A549 (cell line): ENCODE measurements around the gene SLC2A8. TPM values are rescaled to one million over a fixed set of nuclear protein-coding genes. Genes with fewer than 3 reads are reported as not detected.
A peak's percentile ranks its signal among the peaks of the same experiment; 100 is the strongest.

Experiments used
- ATAC-seq, 2 experiments: fragments of 200-7000 bp in 1 of 2; fragments of >200 bp in 1 of 2; cut with Nextera tagmentation in 1 of 2; cut with Tn5 transposase in 1 of 2; 3 replicates each; pipeline versions ENCODE4 v1.8.0 to v1.9.1; 2018 to 2020; ENCODE audit warnings: mild to moderate bottlenecking in 1 of 2, moderate library complexity in 1 of 2
- CTCF ChIA-PET: fragments of 300-600 bp; sonication (Branson Sonifier 250); formaldehyde crosslinking; extraction: SDS; loops from one replicate; lab custom pipeline; 2021; ENCODE audit warnings: antibody characterized with exemption, inconsistent platforms; lab: Yijun Ruan, JAX
- POLR2A ChIA-PET: fragments of 350-600 bp; formaldehyde crosslinking; extraction: SDS; loops from one replicate; lab custom pipeline; 2021; ENCODE audit warnings: antibody characterized with exemption, inconsistent platforms; lab: Yijun Ruan, JAX
- DNase-seq, 2 experiments: peaks; one replicate each; pipeline versions ENCODE4 v3.0.0 to v3.0.0-alpha.2; 2011 to 2016; ENCODE audit warnings: low read depth in 1 of 2, low spot score in 1 of 2
- FAIRE-seq: peaks from 2 replicates; lab custom pipeline; 2011; peaks lifted over from hg19 to GRCh38; lab: Jason Lieb, UNC
- H3K27ac ChIP-seq, 2 experiments: fragments of >200 bp; sonication (Bioruptor Twin); formaldehyde crosslinking; 3 replicates each; pipeline ENCODE4 v1.5.1; 2016 to 2017
- H3K4me1 ChIP-seq: fragments of >200 bp; sonication (Bioruptor Twin); formaldehyde crosslinking; 3 replicates; pipeline ENCODE4 v1.6.1; 2016
- H3K4me2 ChIP-seq: fragments of >200 bp; sonication (Bioruptor Twin); formaldehyde crosslinking; 3 replicates; pipeline ENCODE4 v1.6.1; 2016
- H3K4me3 ChIP-seq: fragments of >200 bp; sonication (Bioruptor Twin); formaldehyde crosslinking; 3 replicates; pipeline ENCODE4 v1.5.1; 2016
- H3K9me3 ChIP-seq: fragments of >200 bp; sonication (Bioruptor Twin); formaldehyde crosslinking; 3 replicates; pipeline ENCODE4 v1.6.1; 2016
- BCL3 ChIP-seq: fragments of >200 bp; sonication (Bioruptor Twin); formaldehyde crosslinking; IDR thresholded peaks from 3 replicates; pipeline ENCODE4 v1.6.1; 2016
- BHLHE40 ChIP-seq: IDR thresholded peaks from 2 replicates; pipeline ENCODE4 v1.6.1; 2012; ENCODE audit warnings: low read depth, low read length, inconsistent platforms
- CBX8 ChIP-seq: fragments of 200-600 bp; sonication (generic); IDR thresholded peaks from 2 replicates; pipeline ENCODE4 v1.6.1; 2016
- CEBPB ChIP-seq, 2 experiments: fragments of >200 bp in 1 of 2; sonication (Bioruptor Twin) in 1 of 2; formaldehyde crosslinking in 1 of 2; IDR thresholded peaks; 2 replicates each; pipeline ENCODE4 v1.6.1; 2012 to 2016
- CTCF ChIP-seq: fragments of >200 bp; sonication (Bioruptor Twin); formaldehyde crosslinking; IDR thresholded peaks from 3 replicates; pipeline ENCODE4 v1.5.1; 2016
- EHMT2 ChIP-seq: fragments of 200-600 bp; sonication (generic); IDR thresholded peaks from 2 replicates; pipeline ENCODE4 v1.6.1; 2016; ENCODE audit warnings: antibody characterized with exemption, low read depth, mild to moderate bottlenecking, moderate library complexity
- ESRRA ChIP-seq: fragments of 150-350 bp; IDR thresholded peaks from 2 replicates; pipeline ENCODE4 v1.6.1; 2014; ENCODE audit warnings: mild to moderate bottlenecking, low read length, borderline replicate concordance
- FOSB ChIP-seq: fragments of 250-450 bp; sonication (Bioruptor Pico); IDR thresholded peaks from 2 replicates; pipeline ENCODE4 v1.5.0; 2020; ENCODE audit warnings: mild to moderate bottlenecking, moderate library complexity
- FOXS1 ChIP-seq: fragments of 250-450 bp; sonication (Bioruptor Pico); IDR thresholded peaks from 2 replicates; pipeline ENCODE4 v1.5.0; 2020; ENCODE audit warnings: mild to moderate bottlenecking, moderate library complexity
- GATA3 ChIP-seq: IDR thresholded peaks from 2 replicates; pipeline ENCODE4 v1.6.1; 2012; ENCODE audit warnings: borderline replicate concordance
- HEYL ChIP-seq: fragments of 250-450 bp; sonication (Bioruptor Pico); IDR thresholded peaks from 2 replicates; pipeline ENCODE4 v1.8.0; 2021; ENCODE audit warnings: mild to moderate bottlenecking, moderate library complexity
- HOXA7 ChIP-seq: fragments of 250-450 bp; sonication (Bioruptor Pico); IDR thresholded peaks from 2 replicates; pipeline ENCODE4 v1.5.0; 2020; ENCODE audit warnings: mild to moderate bottlenecking, moderate library complexity
- HOXB13 ChIP-seq: fragments of 250-450 bp; sonication (Bioruptor Pico); IDR thresholded peaks from 2 replicates; pipeline ENCODE4 v1.5.0; 2020; ENCODE audit warnings: low read depth, mild to moderate bottlenecking, moderate library complexity
- HOXB5 ChIP-seq: fragments of 250-450 bp; sonication (Bioruptor Pico); IDR thresholded peaks from 2 replicates; pipeline ENCODE4 v1.5.0; 2020; ENCODE audit warnings: mild to moderate bottlenecking, moderate library complexity
- JUN ChIP-seq, 2 experiments: fragments of >200 bp; sonication (Bioruptor Twin); formaldehyde crosslinking; IDR thresholded peaks; 2 replicates in 1 of 2; 3 replicates in 1 of 2; pipeline ENCODE4 v1.6.1; 2016 to 2017
- JUNB ChIP-seq: fragments of >200 bp; sonication (Bioruptor Twin); formaldehyde crosslinking; IDR thresholded peaks from 2 replicates; pipeline ENCODE4 v1.6.1; 2016
- KDM1A ChIP-seq: fragments of 200-600 bp; sonication (generic); IDR thresholded peaks from 2 replicates; pipeline ENCODE4 v1.6.1; 2016; ENCODE audit warnings: low read depth, mild to moderate bottlenecking
- KDM5A ChIP-seq: fragments of 200-600 bp; sonication (generic); IDR thresholded peaks from 2 replicates; pipeline ENCODE4 v1.6.1; 2016; ENCODE audit warnings: antibody characterized with exemption, mild to moderate bottlenecking
- MAFK ChIP-seq: fragments of 450-650 bp; IDR thresholded peaks from 2 replicates; pipeline ENCODE4 v1.6.1; 2014; ENCODE audit not compliant: partially characterized antibody
- MAX ChIP-seq: IDR thresholded peaks from 2 replicates; pipeline ENCODE4 v1.6.1; 2012
- MAZ ChIP-seq: fragments of 150-350 bp; IDR thresholded peaks from 2 replicates; pipeline ENCODE4 v1.6.1; 2014; ENCODE audit warnings: antibody characterized with exemption, low read depth, low read length, borderline replicate concordance
- MYC ChIP-seq: IDR thresholded peaks from 2 replicates; pipeline ENCODE4 v1.6.1; 2012; ENCODE audit warnings: mild to moderate bottlenecking, inconsistent platforms, low read length, improper control_type of control experiment, borderline replicate concordance
- NFE2L2 ChIP-seq: fragments of 150-350 bp; conservative IDR thresholded peaks from 2 replicates; pipeline ENCODE4 v1.6.1; 2014; ENCODE audit warnings: low read length
- NR3C1 ChIP-seq: fragments of >200 bp; sonication (Bioruptor Twin); formaldehyde crosslinking; IDR thresholded peaks from 3 replicates; pipeline ENCODE4 v1.6.1; 2017
- PBX3 ChIP-seq: IDR thresholded peaks from 2 replicates; pipeline ENCODE4 v1.6.1; 2012
- PHF8 ChIP-seq: fragments of 200-600 bp; sonication (generic); IDR thresholded peaks from 2 replicates; pipeline ENCODE4 v1.6.1; 2016; ENCODE audit warnings: low read depth, mild to moderate bottlenecking, antibody characterized with exemption, moderate library complexity, borderline replicate concordance
- POLR2A ChIP-seq: IDR thresholded peaks from 2 replicates; pipeline ENCODE4 v1.6.1; 2012; ENCODE audit warnings: mild to moderate bottlenecking, low read length
- POLR2AphosphoS2 ChIP-seq: conservative IDR thresholded peaks from 2 replicates; pipeline ENCODE4 v1.6.1; 2012; ENCODE audit warnings: low read length, improper control_type of control experiment, inconsistent platforms
- RAD21 ChIP-seq, 2 experiments: fragments of >200 bp in 1 of 2; sonication (Bioruptor Twin) in 1 of 2; formaldehyde crosslinking in 1 of 2; IDR thresholded peaks in 1 of 2; conservative IDR thresholded peaks in 1 of 2; 2 replicates in 1 of 2; 3 replicates in 1 of 2; pipeline ENCODE4 v1.6.1; 2012 to 2018; ENCODE audit warnings: inconsistent platforms in 1 of 2
- RCOR1 ChIP-seq: fragments of 150-350 bp; IDR thresholded peaks from 2 replicates; pipeline ENCODE4 v1.6.1; 2014; ENCODE audit warnings: antibody characterized with exemption, low read length, low read depth
- RFX5 ChIP-seq: fragments of 450-650 bp; IDR thresholded peaks from 2 replicates; pipeline ENCODE4 v1.7.1; 2014; ENCODE audit warnings: antibody characterized with exemption, mild to moderate bottlenecking, moderate library complexity
- RNF2 ChIP-seq: fragments of 200-600 bp; sonication (generic); IDR thresholded peaks from 2 replicates; pipeline ENCODE4 v1.6.1; 2016; ENCODE audit warnings: low read depth, mild to moderate bottlenecking, antibody characterized with exemption, moderate library complexity, borderline replicate concordance
- SMC3 ChIP-seq: fragments of >200 bp; sonication (Bioruptor Twin); formaldehyde crosslinking; IDR thresholded peaks from 3 replicates; pipeline ENCODE4 v1.6.1; 2018; ENCODE audit warnings: inconsistent platforms
- SREBF2 ChIP-seq: fragments of 450-650 bp; IDR thresholded peaks from 2 replicates; pipeline ENCODE4 v1.6.1; 2014; ENCODE audit warnings: mild to moderate bottlenecking, moderate library complexity
- TFCP2L1 ChIP-seq: fragments of 250-450 bp; sonication (Bioruptor Pico); IDR thresholded peaks from 2 replicates; pipeline ENCODE4 v1.5.0; 2021; ENCODE audit warnings: mild to moderate bottlenecking
- TP53 ChIP-seq: fragments of 250-450 bp; sonication (Bioruptor Pico); IDR thresholded peaks from 2 replicates; pipeline ENCODE4 v1.5.0; 2021; ENCODE audit warnings: mild to moderate bottlenecking, moderate library complexity
- USF2 ChIP-seq: fragments of 450-650 bp; IDR thresholded peaks from 2 replicates; pipeline ENCODE4 v1.6.1; 2014; ENCODE audit warnings: antibody characterized with exemption
- ZC3H11A ChIP-seq: fragments of 450-650 bp; IDR thresholded peaks from 2 replicates; pipeline ENCODE4 v1.6.1; 2014; ENCODE audit warnings: antibody characterized with exemption, mild to moderate bottlenecking
- ZFP36 ChIP-seq: fragments of 450-650 bp; IDR thresholded peaks from 2 replicates; pipeline ENCODE4 v1.6.1; 2014; ENCODE audit warnings: borderline replicate concordance; ENCODE audit not compliant: partially characterized antibody
- WGBS: methylation state at CpG from one replicate; pipeline ENCODE4 v1.1.6; 2017; ENCODE audit errors: missing lambda C conversion rate; 5-methylcytosine and 5-hydroxymethylcytosine counted together
- polyA plus RNA-seq, 4 experiments: library from polyadenylated mRNA; depleted of rRNA in 3 of 4; stranded (reverse); fragments of >200 nt; fragmentation: RNase III in 1 of 4; extraction: RNeasy Plus Mini Kit Qiagen cat#74134 plus additional on column Dnase treatment in 1 of 4; gene quantifications; 2 replicates in 3 of 4; 3 replicates in 1 of 4; pipeline ENCODE4 v1.2.3, GENCODE V29; 2011 to 2017

The SLC2A8 gene
- polyA plus RNA-seq, 2 of the 4 experiments (the other 2 are of a cell fraction) = 7.3 to 16.0 TPM

GRCh38 chr9:127445851-127446712, 49.1 kb downstream of the SLC2A8 start:
- peak in 1 of 2 experiments; percentile 1; a peak in 1 of 6 replicates for ATAC-seq
- peaks cover 7% of the 10 kb centered on the region; the same call in 2 of the 3 replicates for H3K4me1 ChIP-seq
- TF ChIP-seq EHMT2 = no peak
- TF ChIP-seq RNF2 = no peak
- no peak for TF ChIP-seq HEYL (CRISPR knock-in tag)
- no peak for TF ChIP-seq NFE2L2
- peak; percentile 46 to 71; a peak in 4 of 5 replicates for TF ChIP-seq JUN (IDR thresholded peaks at IDR 0.05)
- no peak for TF ChIP-seq CBX8
- no peak for TF ChIP-seq KDM5A
- peak; percentile 65; the same call in 2 of the 3 replicates for TF ChIP-seq BCL3
- no peak for TF ChIP-seq SMC3
- no peak for TF ChIP-seq BHLHE40
- no peak for TF ChIP-seq MAFK
- TF ChIP-seq ESRRA = no peak
- TF ChIP-seq TP53 (CRISPR knock-in tag) = peak; percentile 12; the same call in 1 of the 2 replicates
- peak; percentile 51 for TF ChIP-seq PBX3
- peak; percentile 74 for TF ChIP-seq FOSB (CRISPR knock-in tag)
- no peak for TF ChIP-seq ZC3H11A
- no peak for TF ChIP-seq RCOR1
- TF ChIP-seq PHF8 = no peak
- peak; percentile 30 to 33; a peak in 1 of 4 replicates for TF ChIP-seq CEBPB (IDR thresholded peaks at IDR 0.05)
- no peak for TF ChIP-seq RAD21 (conservative IDR thresholded peaks at IDR 0.05 in 1 of 2, IDR thresholded peaks at IDR 0.05 in 1 of 2)
- peak; percentile 44 for TF ChIP-seq HOXA7
- no peak for TF ChIP-seq KDM1A
- TF ChIP-seq HOXB13 (CRISPR knock-in tag) = no peak
- TF ChIP-seq NR3C1 = no peak
- TF ChIP-seq POLR2A = peak; percentile 19
- TF ChIP-seq TFCP2L1 (CRISPR knock-in tag) = peak; percentile 14; the same call in 1 of the 2 replicates
- TF ChIP-seq FOXS1 (CRISPR knock-in tag) = no peak
- TF ChIP-seq JUNB = no peak
- TF ChIP-seq CTCF = no peak
- TF ChIP-seq MAZ = no peak
- TF ChIP-seq MYC = no peak
- TF ChIP-seq USF2 = no peak
- no peak for TF ChIP-seq SREBF2
- TF ChIP-seq MAX = no peak
- TF ChIP-seq HOXB5 (CRISPR knock-in tag) = no peak
- TF ChIP-seq POLR2AphosphoS2 = peak; percentile 97
- TF ChIP-seq ZFP36 = no peak
- peak; percentile 1; the same call in 1 of the 2 replicates for TF ChIP-seq GATA3
- TF ChIP-seq RFX5 = no peak
- FAIRE-seq = no peak
- peak in 1 of 2 experiments; percentile 48 for DNase-seq
- H3K4me2 ChIP-seq = no peak overlapping the region
- H3K9me3 ChIP-seq = peaks cover 67% of the 10 kb centered on the region
- H3K27ac ChIP-seq = no peak overlapping the region
- ChIA-PET POLR2A (no interaction called here), CTCF (interaction anchor here (1.5 kb wide), 1 partner anchor 11 kb away, joined by 3 read pairs; no protein-coding TSS in a partner anchor)
- no peak overlapping the region for H3K4me3 ChIP-seq
- WGBS = 79% methylated on average over 4 of the region's 4 CpGs
